Right ventricle myocardium superior (tissue), 1 donor: ENCODE measurements around the gene LARP6. TPM values are rescaled to one million over a fixed set of nuclear protein-coding genes. Genes with fewer than 3 reads are reported as not detected.
A peak's percentile ranks its signal among the peaks of the same experiment; 100 is the strongest.
"Not testable (repeated sequence)": the region's sequence is repeated elsewhere in the genome, so short reads cannot be mapped to it uniquely, and the experiment has no call there.

Source experiments
- ATAC-seq: fragments of 200-7000 bp; cut with Tn5 transposase; one replicate; pipeline ENCODE4 v1.9.1; 2020; ENCODE audit warnings: mild to moderate bottlenecking; ENCODE audit not compliant: poor library complexity
- DNase-seq: peaks from one replicate; pipeline ENCODE4 v3.0.0-alpha.2; 2020
- intact Hi-C: fragments of 100-400 bp; cut with DNase I; formaldehyde crosslinking; loops from one replicate; pipeline ENCODE4 v1.11.2; 2022
- total RNA-seq: library from RNA; stranded (reverse); fragmentation: NEBNext Ultra II Directional; extraction: Animal tissue kit (Norgen Biotek cat#: 25700); gene quantifications from one replicate; pipeline ENCODE4 v1.2.1, GENCODE V29; 2021
- donor health status: DM: no; HTN: yes; CAD: no; lungs with severe emphysema.

Gene LARP6
- total RNA-seq, 1 donor from 2014 or later = 47.6 TPM

GRCh38 chr15:70810916-70811578 lies 42.9 kb downstream of the LARP6 start:
- ATAC-seq (peak; percentile 8), DNase-seq (no peak)
- intact Hi-C loops = loop anchor here (5.0 to 10.0 kb wide), 2 partner anchors 134 to 246 kb away; no protein-coding TSS in a partner anchor

DNA sequence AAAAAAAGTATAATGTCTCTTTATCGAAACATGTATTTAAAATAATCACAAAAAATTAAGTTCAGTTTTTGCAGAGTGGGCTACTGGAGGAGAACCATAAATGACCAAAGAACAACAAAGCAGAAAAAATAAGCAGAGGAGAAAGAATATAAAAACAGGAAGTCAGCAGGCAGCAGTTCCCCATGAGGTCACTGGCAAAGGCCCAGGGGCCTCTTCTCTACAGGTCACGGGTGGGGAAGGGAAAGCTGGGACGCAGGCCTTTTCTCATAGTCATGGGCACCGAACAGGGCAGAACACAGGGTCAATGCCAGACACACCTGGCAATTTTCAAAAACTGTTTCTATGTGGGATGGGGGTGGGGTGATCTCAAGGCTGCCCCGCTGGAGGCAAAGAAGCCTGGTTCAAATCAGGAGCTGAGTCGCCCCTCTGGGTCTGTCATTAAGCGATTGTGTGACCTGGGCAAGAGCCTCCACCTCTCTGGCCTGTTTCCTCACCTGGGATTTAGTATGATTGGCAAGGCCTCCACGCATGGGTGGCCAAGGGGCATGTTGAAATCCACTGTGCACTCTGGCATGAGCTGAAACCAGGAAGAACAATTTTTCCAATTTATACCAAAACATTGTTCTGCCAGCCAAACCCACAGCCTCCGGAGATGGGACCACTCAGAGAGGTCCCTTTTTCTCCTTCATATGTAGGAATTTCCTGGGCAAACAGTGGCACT lies 46.8 kb downstream of the LARP6 start:
- peak; percentile 55 for ATAC-seq
- intact Hi-C loops = loop anchor here (5.0 kb wide), 1 partner anchor 40 kb away; no protein-coding TSS in a partner anchor
- DNase-seq = peak; percentile 79

GRCh38 chr15:70804388-70804787 lies 49.6 kb downstream of the LARP6 start:
- intact Hi-C loops, DNase-seq, ATAC-seq: not testable (repeated sequence)

- ATAC-seq = peak; percentile 31
- intact Hi-C loops = no loop called here
- DNase-seq = no peak
Observed at GRCh38 chr15:70802629-70803028, 51.3 kb downstream of the LARP6 start.

GRCh38 chr15:70801109-70801508 lies 52.8 kb downstream of the LARP6 start:
- intact Hi-C loops = no loop called here
- ATAC-seq (no peak), DNase-seq (no peak)

GRCh38 chr15:70799667-70800450 lies 54.1 kb downstream of the LARP6 start:
- peak; percentile 84 for ATAC-seq
- no peak for DNase-seq
- intact Hi-C loops = no loop called here

GRCh38 chr15:70797464-70797863 lies 56.5 kb downstream of the LARP6 start:
- intact Hi-C loops = no loop called here
- ATAC-seq = no peak
- DNase-seq = no peak

DNA sequence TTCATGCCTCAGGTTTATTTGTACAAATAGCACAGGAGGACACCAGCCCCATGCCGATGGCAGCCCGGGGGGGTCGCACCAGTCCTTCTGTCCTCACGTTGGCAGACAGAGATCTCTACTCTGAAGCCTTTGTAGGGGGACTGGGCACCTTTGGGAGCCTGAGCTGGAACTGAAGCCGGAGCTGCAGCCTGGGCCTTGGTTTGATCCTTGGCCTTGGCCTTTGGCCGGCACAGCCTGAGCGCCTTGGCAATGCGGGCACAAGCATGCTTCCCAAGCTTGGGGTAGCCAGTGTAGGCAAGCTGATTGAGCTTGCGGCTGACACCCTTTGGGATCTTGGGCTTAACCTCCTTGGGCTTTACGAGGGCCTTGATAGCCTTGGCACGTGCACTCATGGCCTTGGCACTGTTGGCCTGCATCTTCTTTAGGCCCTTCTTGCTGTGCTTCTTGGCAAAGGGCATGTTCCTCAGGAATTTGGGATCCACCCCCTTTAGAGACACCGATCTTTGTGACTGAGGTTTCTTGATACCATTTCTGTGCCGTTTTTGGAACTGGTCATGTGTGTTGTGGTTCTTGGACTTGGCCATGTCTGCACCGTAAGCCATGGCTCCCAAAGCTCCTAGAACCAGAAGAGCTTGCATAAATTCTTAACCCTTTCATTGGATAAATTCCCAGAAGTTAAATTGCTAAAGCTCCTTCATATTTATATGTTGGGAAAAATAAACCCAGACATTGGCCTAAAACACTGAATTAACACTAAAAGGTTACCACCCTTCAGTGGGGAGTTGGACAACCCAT lies 57.2 kb downstream of the LARP6 start:
- no peak for DNase-seq

GRCh38 chr15:70795311-70795665 lies 58.7 kb downstream of the LARP6 start:
- ATAC-seq = no peak
- intact Hi-C loops = no loop called here
- no peak for DNase-seq

More for the DNA sequence above, 57.2 kb downstream of the LARP6 start:
- intact Hi-C loops = no loop called here
- no peak for ATAC-seq

DNA sequence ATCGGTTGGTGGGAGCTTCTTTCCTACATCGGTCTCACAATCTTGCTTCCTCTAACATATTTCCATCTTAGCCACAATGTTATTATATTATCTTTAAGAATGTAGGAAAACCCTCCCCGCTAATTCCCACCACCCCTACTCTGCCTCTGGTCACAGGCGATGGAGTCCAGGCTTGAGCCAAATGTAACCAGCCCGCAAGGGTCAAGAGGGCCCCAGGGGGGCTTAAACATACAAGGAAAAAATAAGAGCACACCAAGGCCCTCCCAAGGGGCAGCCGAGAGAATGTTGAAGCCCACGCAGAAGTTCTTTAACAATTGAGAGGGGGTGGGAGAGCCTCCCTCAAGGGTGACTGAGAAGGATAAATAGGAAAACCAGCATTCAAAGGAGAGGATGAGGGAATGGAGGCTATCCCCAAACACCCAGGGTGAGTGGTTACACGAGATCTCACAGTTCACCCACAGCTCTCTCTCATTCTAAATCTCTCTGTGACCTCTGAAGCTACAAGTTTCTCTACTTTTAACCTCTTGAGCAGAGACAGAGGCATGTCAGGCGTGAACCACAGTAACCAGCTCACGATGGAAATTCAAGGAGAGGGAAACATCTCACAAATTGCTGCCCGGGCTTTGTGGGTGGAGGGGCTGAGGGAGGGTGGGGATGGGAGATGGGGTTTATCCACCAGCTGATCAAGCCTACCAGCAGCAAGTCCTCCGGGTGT lies 59.2 kb downstream of the LARP6 start:
- DNase-seq (no peak), ATAC-seq (no peak)
- intact Hi-C loops = no loop called here

DNA sequence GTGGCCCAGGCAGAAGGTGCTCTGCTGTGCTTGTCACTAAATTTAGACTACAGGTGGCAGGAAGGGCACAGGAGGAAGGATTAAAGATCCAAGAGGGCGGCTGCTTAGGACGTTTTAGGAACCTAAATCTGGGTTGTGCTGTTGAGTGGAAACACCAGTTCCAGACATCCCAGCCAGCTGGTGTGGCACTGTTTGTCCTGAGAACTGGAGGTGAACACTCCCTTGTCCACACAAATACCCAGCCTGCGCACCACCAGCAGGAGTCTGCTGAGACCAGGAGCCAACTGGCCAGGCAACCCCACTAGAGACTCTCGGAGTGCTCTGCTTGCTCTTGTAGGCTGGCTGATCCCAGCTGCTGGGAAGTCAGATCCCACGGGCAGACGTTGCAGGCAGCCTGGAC lies 60.3 kb downstream of the LARP6 start:
- intact Hi-C loops = no loop called here
- DNase-seq (no peak), ATAC-seq (peak; percentile 22)

GRCh38 chr15:70792171-70792573 lies 61.8 kb downstream of the LARP6 start:
- ATAC-seq (no peak), DNase-seq (no peak)
- intact Hi-C loops = no loop called here

- ATAC-seq (no peak), DNase-seq (no peak)
- intact Hi-C loops = no loop called here
Observed at GRCh38 chr15:70791259-70791658, 62.7 kb downstream of the LARP6 start.

- intact Hi-C loops = no loop called here
- ATAC-seq (no peak), DNase-seq (no peak)
Observed at GRCh38 chr15:70789213-70789612, 64.7 kb downstream of the LARP6 start.

GRCh38 chr15:70788114-70789049 lies 65.6 kb downstream of the LARP6 start:
- intact Hi-C loops = no loop called here
- DNase-seq = no peak
- no peak for ATAC-seq

DNA sequence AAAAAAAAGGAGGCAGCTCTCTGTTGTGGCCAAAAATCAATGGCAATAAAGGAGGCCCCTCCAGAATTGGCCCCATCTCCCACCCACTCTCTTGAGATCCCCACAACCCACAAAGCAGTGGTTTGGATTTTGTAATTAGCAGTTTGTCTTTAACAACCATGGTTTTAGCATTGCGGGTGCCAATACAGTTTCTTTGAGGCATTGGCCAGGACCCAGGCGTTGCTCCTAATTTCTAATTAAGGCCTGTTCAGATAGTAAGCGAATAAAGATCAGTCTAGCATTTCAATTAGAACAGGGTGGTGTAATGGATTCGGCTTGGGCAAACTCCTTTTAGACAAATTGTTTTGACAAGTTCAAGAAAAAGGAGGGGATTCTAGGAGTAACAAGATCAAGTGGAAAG lies 67.0 kb downstream of the LARP6 start:
- no peak for ATAC-seq
- intact Hi-C loops = no loop called here
- no peak for DNase-seq

DNA sequence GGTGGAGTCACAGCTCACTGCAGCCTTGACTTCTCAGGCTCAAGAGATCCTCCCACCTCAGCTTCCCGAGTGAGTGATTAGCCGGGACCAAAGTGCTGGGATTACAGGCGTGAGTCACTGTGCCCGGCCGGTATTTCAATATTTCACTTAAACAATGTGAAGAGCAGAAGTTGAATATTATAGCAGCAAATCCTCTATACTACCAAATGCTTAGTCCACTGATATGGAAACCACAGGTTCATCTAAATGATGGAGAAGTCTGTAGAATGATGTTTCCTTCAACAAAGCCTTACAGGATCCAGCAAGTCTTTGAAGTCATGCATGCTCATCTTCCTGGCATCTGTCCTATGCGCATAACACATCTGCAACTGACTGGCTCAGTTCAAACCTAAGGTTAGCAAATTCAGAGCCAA lies 70.3 kb downstream of the LARP6 start:
- ATAC-seq = no peak
- no peak for DNase-seq
- intact Hi-C loops = no loop called here
